Duodenal mucosa (tissue), 2 donors: ENCODE data around the gene MTSS2.

Source experiments
- H3K27ac ChIP-seq: one replicate; pipeline ENCODE4 v1.7.0; 2013; ENCODE audit warnings: low read depth, low read length
- H3K27me3 ChIP-seq, 2 donors: one replicate each; pipeline ENCODE4 v1.7.0; 2013; ENCODE audit warnings: low read length in 2 of 2, control low read depth in 1 of 2; ENCODE audit not compliant: insufficient read depth in 2 of 2, control insufficient read depth in 1 of 2
- H3K36me3 ChIP-seq, 2 donors: one replicate each; pipeline ENCODE4 v1.7.0; 2013; ENCODE audit warnings: low read length in 2 of 2, control low read depth in 1 of 2; ENCODE audit not compliant: insufficient read depth in 2 of 2, control insufficient read depth in 1 of 2
- H3K4me1 ChIP-seq, 2 donors: one replicate each; pipeline ENCODE4 v1.7.0; 2013; ENCODE audit warnings: low read length in 2 of 2, control low read depth in 1 of 2; ENCODE audit not compliant: insufficient read depth in 2 of 2, control insufficient read depth in 1 of 2
- H3K4me3 ChIP-seq, 2 donors: one replicate each; pipeline ENCODE4 v1.7.0; 2013; ENCODE audit warnings: low read length in 2 of 2, low read depth in 1 of 2
- H3K9ac ChIP-seq, 2 donors: one replicate each; pipeline ENCODE4 v1.7.0; 2013; ENCODE audit warnings: low read length in 2 of 2, low read depth in 1 of 2
- H3K9me3 ChIP-seq, 2 donors: one replicate each; pipeline ENCODE4 v1.7.0; 2013; ENCODE audit warnings: low read length in 2 of 2, control low read depth in 1 of 2; ENCODE audit not compliant: control insufficient read depth in 1 of 2

The MTSS2 gene, protein sequence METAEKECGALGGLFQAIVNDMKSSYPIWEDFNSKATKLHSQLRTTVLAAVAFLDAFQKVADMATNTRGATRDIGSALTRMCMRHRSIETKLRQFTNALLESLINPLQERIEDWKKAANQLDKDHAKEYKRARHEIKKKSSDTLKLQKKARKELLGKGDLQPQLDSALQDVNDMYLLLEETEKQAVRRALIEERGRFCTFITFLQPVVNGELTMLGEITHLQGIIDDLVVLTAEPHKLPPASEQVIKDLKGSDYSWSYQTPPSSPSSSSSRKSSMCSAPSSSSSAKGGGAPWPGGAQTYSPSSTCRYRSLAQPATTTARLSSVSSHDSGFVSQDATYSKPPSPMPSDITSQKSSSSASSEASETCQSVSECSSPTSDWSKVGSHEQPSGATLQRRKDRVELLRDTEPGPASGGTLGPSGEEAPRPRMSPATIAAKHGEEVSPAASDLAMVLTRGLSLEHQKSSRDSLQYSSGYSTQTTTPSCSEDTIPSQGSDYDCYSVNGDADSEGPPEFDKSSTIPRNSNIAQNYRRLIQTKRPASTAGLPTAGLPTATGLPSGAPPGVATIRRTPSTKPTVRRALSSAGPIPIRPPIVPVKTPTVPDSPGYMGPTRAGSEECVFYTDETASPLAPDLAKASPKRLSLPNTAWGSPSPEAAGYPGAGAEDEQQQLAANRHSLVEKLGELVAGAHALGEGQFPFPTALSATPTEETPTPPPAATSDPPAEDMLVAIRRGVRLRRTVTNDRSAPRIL

DNA sequence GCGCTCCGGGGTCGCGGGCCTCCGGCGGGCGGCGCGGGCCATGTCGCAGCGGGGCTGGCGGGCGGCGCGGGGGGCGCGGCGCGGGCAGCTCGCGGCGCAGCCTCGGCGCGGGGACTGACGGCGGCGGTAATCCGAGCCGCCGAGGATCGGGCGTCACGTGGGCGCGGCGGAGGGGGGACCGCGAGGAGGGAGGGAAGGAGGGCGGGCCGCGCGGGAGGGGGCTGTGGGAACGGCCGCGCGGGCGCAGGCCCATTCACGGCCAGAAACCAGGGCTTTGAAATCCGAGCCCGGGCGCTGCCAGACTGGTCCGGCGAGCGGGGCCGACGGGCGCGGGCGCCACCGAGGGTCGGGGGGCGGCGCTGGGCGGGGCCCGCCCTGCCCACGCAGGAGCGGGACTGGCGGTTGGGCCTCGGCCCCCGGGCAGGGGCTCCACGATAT is at the start of gene MTSS2:
Gene MTSS2, minus strand, starts transcription at position 116 of the 438 bp plus-strand sequence. CDS start 262 bp downstream, outside the sequence.
- Histone ChIP-seq H3K9me3 (no peaks in the 10 kb centered on the region), H3K4me3 (peak within 1 kb of the TSS; percentile 65 to 69), H3K27me3 (no peaks in the 10 kb centered on the region), H3K27ac (peak within 1 kb of the TSS; percentile 81), H3K9ac (peak within 1 kb of the TSS; percentile 47 to 59), H3K36me3 (no peaks in the 10 kb centered on the region), H3K4me1 (peaks cover 32 to 63% of the 10 kb centered on the region in 2 donors)

DNA sequence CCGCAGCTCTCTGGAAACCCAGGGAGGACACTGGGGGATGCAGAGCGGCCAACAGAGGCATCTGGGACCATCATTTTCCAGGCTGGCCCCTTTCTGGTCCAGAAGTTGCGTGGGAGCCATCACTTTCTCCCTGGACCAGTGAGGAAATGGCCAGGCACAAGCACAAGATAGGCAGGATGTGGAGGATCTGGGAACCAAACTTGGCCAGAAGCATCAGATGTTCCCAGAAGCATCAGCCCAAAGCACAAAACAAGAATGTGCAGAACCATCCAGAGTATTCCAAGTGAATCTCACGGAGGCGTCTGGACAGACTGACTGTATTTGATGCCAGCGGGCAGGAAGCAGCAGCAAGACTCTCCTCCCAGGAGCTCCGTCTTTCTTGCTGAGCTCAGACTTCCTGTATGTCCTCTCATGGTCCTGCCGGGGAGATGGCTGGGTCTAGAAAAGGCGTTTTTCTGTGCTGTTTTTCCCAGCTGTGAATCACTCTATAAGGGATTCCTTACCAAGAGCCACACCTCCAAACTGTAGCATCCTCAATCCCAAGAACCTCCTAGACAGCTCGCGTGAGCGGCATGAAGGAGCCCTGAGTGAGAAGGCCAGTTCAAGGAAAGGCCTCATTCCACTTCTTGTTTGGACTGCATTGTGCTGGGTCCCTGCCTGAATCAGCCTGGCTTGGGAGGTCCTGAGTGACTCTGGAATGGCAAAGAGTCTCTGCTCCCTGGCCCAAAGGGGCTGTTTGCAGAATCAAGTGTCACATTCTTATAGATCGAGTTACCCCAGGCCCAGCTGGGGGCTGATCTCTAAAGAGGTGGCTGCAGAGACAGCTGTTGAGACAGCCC is 49.5 kb upstream of the MTSS2 start:
- H3K4me3 ChIP-seq: no peak overlapping the region
- H3K9ac ChIP-seq: no peak overlapping the region
- no peaks in the 10 kb centered on the region for H3K9me3 ChIP-seq
- H3K27ac ChIP-seq: peak overlapping the region; percentile 46
- peaks cover 13 to 27% of the 10 kb centered on the region in 2 donors for H3K4me1 ChIP-seq
- H3K36me3 ChIP-seq: peaks cover 0 to 12% of the 10 kb centered on the region in 2 donors
- H3K27me3 ChIP-seq: no peaks in the 10 kb centered on the region

DNA sequence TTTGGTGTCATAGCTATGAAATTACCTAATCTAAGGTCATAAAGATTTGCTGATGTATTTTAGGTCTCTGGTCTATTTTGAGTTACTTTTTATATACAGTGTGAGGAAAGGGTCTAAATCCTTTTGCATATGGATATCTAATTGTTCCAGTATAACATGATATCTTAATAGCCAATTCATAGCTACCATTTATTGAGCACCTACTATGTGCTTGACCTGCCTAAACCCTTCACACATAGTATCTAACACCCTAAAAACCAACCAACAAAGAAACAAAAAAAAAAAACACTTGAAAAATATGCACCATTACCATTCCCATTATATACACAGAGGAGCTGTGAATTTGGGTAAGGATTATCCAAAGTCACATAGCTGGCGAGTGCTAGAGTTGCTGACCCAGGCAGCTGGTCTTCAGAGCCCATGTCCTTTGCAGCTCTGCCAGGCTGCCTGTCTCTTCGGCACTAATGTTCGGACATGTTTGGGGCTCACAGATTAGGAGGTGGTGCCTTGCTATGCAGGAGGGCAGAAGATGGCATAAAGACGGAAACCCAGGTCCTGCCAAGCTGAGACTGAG is 48.8 kb upstream of the MTSS2 start:
- H3K9me3 ChIP-seq: no peaks in the 10 kb centered on the region
- peaks cover 0 to 10% of the 10 kb centered on the region in 2 donors for H3K36me3 ChIP-seq
- H3K4me1 ChIP-seq: peaks cover 13 to 27% of the 10 kb centered on the region in 2 donors
- H3K27ac ChIP-seq: no peak overlapping the region
- no peak overlapping the region for H3K4me3 ChIP-seq
- H3K9ac ChIP-seq: no peak overlapping the region
- H3K27me3 ChIP-seq: no peaks in the 10 kb centered on the region

DNA sequence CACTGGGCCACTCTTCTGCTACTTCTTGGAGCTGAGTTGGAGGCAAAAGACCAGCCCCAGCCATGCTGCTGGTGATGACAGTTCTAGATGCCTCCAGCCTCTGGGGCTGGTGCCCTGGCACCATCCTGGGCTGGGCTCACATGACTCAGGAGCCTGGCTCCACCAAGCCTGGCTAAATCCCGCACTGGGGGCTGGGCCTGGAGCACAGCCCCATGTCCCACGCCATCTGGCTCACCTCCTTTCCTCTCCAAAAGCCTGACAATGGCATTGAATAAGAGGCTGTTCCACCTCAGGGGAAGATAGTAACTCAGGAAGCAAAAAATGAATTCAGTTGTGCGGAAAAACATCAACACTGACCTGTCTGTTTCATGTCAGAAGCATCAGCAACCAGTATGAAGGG is 45.1 kb upstream of the MTSS2 start:
- Histone ChIP-seq H3K27ac (no peak overlapping the region), H3K4me1 (peaks cover 7 to 8% of the 10 kb centered on the region in 2 donors), H3K4me3 (no peak overlapping the region), H3K9me3 (no peaks in the 10 kb centered on the region), H3K9ac (no peak overlapping the region), H3K36me3 (peaks cover 0 to 21% of the 10 kb centered on the region in 2 donors), H3K27me3 (no peaks in the 10 kb centered on the region)

DNA sequence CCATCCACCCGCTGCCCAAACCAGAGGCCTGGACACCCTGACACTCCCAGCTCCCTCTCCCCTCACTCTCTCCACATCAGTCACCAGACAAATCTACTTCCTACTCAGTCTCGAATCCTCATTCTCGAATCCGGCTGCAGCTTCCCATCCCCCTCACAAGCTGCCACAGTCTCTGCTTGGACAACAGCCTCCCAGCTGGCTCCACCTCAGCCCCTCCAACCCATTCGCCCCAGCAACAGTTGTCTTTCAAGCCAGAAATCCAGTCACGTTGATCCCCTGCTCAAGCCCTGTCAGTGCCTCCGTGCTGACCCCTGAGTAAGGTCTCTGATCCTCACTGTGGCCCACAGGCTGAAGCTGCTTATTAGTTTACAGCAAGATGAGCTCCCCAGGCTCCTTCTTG is 44.2 kb upstream of the MTSS2 start:
- no peak overlapping the region for H3K4me3 ChIP-seq

DNA sequence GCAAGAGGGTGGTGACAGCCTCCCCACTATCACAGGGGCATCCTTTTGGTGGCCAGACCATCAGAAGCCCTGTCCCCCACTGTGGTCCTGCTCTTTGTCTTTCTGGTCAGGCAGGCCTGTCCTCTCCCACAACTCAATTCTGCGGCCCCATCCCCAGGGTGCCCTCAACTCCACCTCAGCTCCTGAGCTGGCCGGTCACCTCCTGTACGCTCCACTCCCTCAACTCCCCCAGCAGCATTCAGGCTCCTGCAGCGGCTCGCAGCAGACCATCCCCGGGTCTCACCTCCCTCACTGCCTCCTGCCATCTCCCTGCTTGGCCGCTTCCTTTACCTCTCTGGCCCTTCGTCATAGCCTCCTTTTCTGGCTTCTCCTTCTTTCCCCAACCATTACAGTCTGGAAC is 43.4 kb upstream of the MTSS2 start:
- Histone ChIP-seq H3K9ac (no peak overlapping the region), H3K27me3 (no peaks in the 10 kb centered on the region), H3K9me3 (no peaks in the 10 kb centered on the region), H3K36me3 (peaks cover 0 to 22% of the 10 kb centered on the region in 2 donors), H3K4me3 (no peak overlapping the region), H3K4me1 (peaks cover 8 to 16% of the 10 kb centered on the region in 2 donors), H3K27ac (no peak overlapping the region)

More for the DNA sequence above, 44.2 kb upstream of the MTSS2 start:
- peaks cover 0 to 22% of the 10 kb centered on the region in 2 donors for H3K36me3 ChIP-seq
- H3K9me3 ChIP-seq: no peaks in the 10 kb centered on the region
- H3K9ac ChIP-seq: no peak overlapping the region
- no peak overlapping the region for H3K27ac ChIP-seq
- no peaks in the 10 kb centered on the region for H3K27me3 ChIP-seq
- H3K4me1 ChIP-seq: peaks cover 8 to 15% of the 10 kb centered on the region in 2 donors

DNA sequence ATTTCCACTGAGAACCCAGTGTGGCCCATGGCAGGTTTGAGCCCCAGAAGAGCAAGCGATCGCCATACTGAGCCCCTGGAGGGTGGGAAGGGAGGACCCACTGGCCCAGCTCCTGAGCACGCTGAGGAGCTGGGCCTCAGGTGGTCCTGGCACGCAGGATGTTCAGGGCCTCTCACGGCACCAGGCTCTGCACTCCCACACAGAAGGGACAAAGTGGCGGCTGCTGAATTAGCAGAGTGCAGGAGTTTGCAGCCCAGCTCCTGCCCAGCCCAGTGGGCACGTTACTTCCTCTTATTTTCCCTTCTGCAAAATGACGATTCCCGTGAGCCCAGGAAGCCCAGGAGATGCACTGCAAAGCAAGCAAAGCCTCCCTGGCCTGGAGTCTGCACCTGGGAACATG is 42.3 kb upstream of the MTSS2 start:
- Histone ChIP-seq H3K27me3 (no peaks in the 10 kb centered on the region), H3K27ac (no peak overlapping the region), H3K9me3 (no peaks in the 10 kb centered on the region), H3K4me1 (peaks cover 8 to 16% of the 10 kb centered on the region in 2 donors), H3K9ac (no peak overlapping the region), H3K36me3 (peaks cover 0 to 29% of the 10 kb centered on the region in 2 donors), H3K4me3 (no peak overlapping the region)

DNA sequence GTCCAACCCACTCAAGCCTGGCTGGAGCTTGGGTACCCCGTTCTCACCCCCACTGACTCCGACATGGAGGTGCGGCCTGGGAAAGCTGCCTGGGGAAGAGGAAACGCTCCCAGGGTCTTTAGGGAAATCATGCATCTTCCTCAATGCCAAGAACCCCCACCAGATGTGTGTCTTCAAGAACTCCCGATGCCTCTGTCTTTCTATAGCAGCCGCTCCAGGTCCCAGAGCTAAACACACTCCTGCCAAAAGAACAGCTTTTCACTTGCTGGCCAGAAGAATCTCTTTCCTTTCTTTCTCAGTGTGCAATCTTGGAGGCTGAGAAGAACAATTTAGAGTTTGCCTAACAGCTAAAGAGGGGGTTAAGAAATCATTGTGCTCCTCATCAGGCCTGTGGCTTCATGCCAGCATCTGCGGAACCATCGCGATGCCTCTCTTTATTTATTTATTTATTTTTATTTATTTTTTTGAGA is 41.1 kb upstream of the MTSS2 start:
- Histone ChIP-seq H3K4me1 (peaks cover 8 to 16% of the 10 kb centered on the region in 2 donors), H3K27ac (no peak overlapping the region), H3K27me3 (no peaks in the 10 kb centered on the region), H3K4me3 (no peak overlapping the region), H3K36me3 (peaks cover 0 to 33% of the 10 kb centered on the region in 2 donors), H3K9me3 (no peaks in the 10 kb centered on the region), H3K9ac (no peak overlapping the region)

DNA sequence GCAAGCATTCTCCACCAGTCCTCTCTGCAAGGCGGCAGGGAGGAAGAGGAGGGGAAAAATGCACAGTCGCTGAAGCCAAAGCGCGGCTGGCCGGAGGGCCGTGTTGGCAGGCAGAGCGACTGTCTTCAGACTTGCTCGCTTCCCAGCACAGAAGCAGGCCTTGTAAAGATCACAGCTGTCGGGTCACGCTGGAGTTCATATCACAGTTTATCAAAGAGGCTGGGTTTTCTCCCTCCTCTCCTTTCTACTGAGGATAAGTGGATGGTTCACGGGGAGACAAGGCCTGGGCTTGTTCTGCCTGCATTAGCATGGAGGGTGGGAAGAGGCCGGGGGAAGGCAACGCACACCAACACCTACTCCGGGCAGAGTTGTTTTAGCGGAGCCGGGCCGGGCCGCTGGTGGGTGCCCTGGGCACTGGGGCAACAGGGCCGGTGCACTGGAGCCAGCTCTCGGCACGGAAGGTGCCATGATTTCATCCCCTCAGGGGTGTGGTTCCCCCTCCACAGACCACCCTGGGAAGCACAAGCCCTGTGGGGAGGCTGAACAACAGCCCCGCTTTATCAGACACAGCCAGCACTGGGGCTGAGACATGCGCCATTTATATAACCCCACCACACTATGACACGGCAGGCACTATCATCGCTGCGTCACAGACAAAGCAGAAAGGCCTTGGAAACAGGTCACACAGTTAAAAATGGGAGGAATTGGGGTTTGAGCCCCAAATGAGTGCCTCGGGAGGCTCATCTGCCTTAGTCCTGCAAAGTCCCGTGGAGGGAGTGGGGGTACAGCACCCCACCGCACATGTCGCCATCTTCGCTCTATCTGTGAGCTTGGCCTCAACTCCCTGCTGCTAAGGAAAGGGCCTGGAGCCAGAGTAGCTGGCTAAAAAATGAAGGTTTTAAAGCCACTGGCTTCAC is 40.3 kb upstream of the MTSS2 start:
- no peak overlapping the region for H3K4me3 ChIP-seq

More for the DNA sequence above, 40.3 kb upstream of the MTSS2 start:
- Histone ChIP-seq H3K9me3 (no peaks in the 10 kb centered on the region), H3K27me3 (no peaks in the 10 kb centered on the region), H3K9ac (peak overlapping the region in 1 of 2 donors; percentile 16), H3K36me3 (peaks cover 0 to 36% of the 10 kb centered on the region in 2 donors), H3K27ac (peak overlapping the region; percentile 70), H3K4me1 (peaks cover 8 to 16% of the 10 kb centered on the region in 2 donors)
